Measurements from ENCODE around the gene CNGB1. TPM values are rescaled to one million over a fixed set of nuclear protein-coding genes. Genes with fewer than 3 reads are reported as not detected.

Gene CNGB1
- total RNA-seq, 1 experiment from 2014 or later = not detected

GRCh38 chr16:57938936-57939871 lies 31.7 kb downstream of the CNGB1 start:
- DNase-seq (ENCODE audit: low spot score) = peak; percentile 30
- no peak overlapping the region for H3K4me3 ChIP-seq (ENCODE audit: low read depth, low read length, poor library complexity, severe bottlenecking)
- peaks cover 10% of the 10 kb centered on the region for H3K4me1 ChIP-seq (ENCODE audit: insufficient read depth, low read length, poor library complexity, severe bottlenecking)
- intact Hi-C loops (cut with micrococcal nuclease; ENCODE audit: unreplicated experiment) = no loop called here
- BruUV-seq (replicated peaks) = no TSS peak
- CTCF ChIA-PET = no interaction called here
- no peaks in the 10 kb centered on the region for H3K9me3 ChIP-seq (ENCODE audit: low read depth, low read length, poor library complexity, severe bottlenecking)
- H3K27ac ChIP-seq (ENCODE audit: low read depth, low read length, poor library complexity, severe bottlenecking) = no peak overlapping the region
- TF ChIP-seq CTCF (conservative IDR thresholded peaks at IDR 0.05; ENCODE audit: low read depth, low read length) (0 out of 2 replicates have a peak, but pooled peaks have one; percentile 23), EZH2 (IDR thresholded peaks at IDR 0.05; ENCODE audit: borderline replicate concordance, low read depth, low read length, poor library complexity, severe bottlenecking) (no peak)
- POLR2A ChIA-PET (ENCODE audit: low non-redundant PET) = no interaction called here
- no peaks in the 10 kb centered on the region for H3K27me3 ChIP-seq (replicated peaks; ENCODE audit: insufficient read depth, low read depth, low read length, poor library complexity)
- no peaks in the 10 kb centered on the region for H3K36me3 ChIP-seq (ENCODE audit: insufficient read depth, low read length, poor library complexity, severe bottlenecking)

DNA sequence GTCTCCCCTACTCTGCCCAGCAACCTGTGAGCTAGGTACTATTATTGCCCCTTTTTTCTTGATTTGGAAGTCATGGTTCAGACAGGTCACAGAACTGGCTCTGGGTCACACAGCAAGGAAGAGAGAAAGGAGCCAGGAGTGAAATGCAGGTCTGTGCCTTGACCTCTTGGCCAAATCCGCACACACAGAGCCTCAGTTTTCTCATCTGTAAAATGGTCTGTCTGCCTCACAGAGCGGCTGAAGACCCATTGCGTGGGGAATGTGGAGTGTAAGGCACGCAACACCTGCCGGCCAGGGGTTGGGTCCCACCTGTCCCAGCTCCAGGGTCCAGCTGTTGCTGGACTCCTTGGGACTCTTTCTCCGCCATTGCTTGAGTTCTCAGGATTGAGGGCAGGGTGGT lies 32.4 kb downstream of the CNGB1 start:
- no peak for DNase-seq (ENCODE audit: low spot score)
- H3K27ac ChIP-seq (ENCODE audit: low read depth, low read length, poor library complexity, severe bottlenecking) = no peak overlapping the region
- H3K4me3 ChIP-seq (ENCODE audit: low read depth, low read length, poor library complexity, severe bottlenecking) = no peak overlapping the region
- intact Hi-C loops (cut with micrococcal nuclease; ENCODE audit: unreplicated experiment) = no loop called here
- CTCF ChIA-PET = no interaction called here
- peaks cover 10% of the 10 kb centered on the region for H3K4me1 ChIP-seq (ENCODE audit: insufficient read depth, low read length, poor library complexity, severe bottlenecking)
- no peaks in the 10 kb centered on the region for H3K36me3 ChIP-seq (ENCODE audit: insufficient read depth, low read length, poor library complexity, severe bottlenecking)
- H3K9me3 ChIP-seq (ENCODE audit: low read depth, low read length, poor library complexity, severe bottlenecking) = no peaks in the 10 kb centered on the region
- no TSS peak for BruUV-seq (replicated peaks)
- POLR2A ChIA-PET (ENCODE audit: low non-redundant PET) = no interaction called here
- H3K27me3 ChIP-seq (replicated peaks; ENCODE audit: insufficient read depth, low read depth, low read length, poor library complexity) = no peaks in the 10 kb centered on the region
- TF ChIP-seq CTCF (conservative IDR thresholded peaks at IDR 0.05; ENCODE audit: low read depth, low read length) (no peak), EZH2 (IDR thresholded peaks at IDR 0.05; ENCODE audit: borderline replicate concordance, low read depth, low read length, poor library complexity, severe bottlenecking) (no peak)

DNA sequence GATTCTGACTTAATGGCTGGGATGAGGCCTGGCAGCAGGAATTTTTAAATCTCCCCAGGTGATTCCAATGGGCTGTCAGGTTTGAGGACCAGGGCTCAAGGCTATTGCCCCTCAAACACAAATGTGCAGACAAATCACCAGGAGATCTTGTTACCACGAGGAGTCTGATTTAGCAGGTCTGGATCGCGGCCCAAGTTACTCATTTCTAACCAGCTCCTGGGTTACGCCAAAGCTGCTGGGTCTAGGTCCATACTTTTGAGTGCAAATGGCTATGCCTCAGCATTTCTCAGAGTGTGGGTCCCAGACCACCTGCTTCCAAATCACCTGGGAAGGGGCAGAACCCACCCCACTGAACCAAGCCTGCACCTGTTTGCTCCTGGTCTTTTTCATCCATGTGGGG lies 33.1 kb downstream of the CNGB1 start:
- Histone ChIP-seq H3K36me3 (ENCODE audit: insufficient read depth, low read length, poor library complexity, severe bottlenecking) (no peaks in the 10 kb centered on the region), H3K27me3 (replicated peaks; ENCODE audit: insufficient read depth, low read depth, low read length, poor library complexity) (no peaks in the 10 kb centered on the region), H3K9me3 (ENCODE audit: low read depth, low read length, poor library complexity, severe bottlenecking) (no peaks in the 10 kb centered on the region), H3K4me3 (ENCODE audit: low read depth, low read length, poor library complexity, severe bottlenecking) (no peak overlapping the region), H3K27ac (ENCODE audit: low read depth, low read length, poor library complexity, severe bottlenecking) (no peak overlapping the region), H3K4me1 (ENCODE audit: insufficient read depth, low read length, poor library complexity, severe bottlenecking) (peaks cover 10% of the 10 kb centered on the region)
- ChIA-PET CTCF (no interaction called here), POLR2A (ENCODE audit: low non-redundant PET) (no interaction called here)
- no peak for DNase-seq (ENCODE audit: low spot score)
- TF ChIP-seq EZH2 (IDR thresholded peaks at IDR 0.05; ENCODE audit: borderline replicate concordance, low read depth, low read length, poor library complexity, severe bottlenecking) (no peak), CTCF (conservative IDR thresholded peaks at IDR 0.05; ENCODE audit: low read depth, low read length) (no peak)
- BruUV-seq (replicated peaks) = no TSS peak
- intact Hi-C loops (cut with micrococcal nuclease; ENCODE audit: unreplicated experiment) = no loop called here

Measured in A673 (cell line).